ENCODE results near the gene AQP2. TPM values are rescaled to one million over a fixed set of nuclear protein-coding genes. Genes with fewer than 3 reads are reported as not detected.

Gene AQP2
- total and polyA plus RNA-seq, 2 of the 4 experiments (the other 2 are of a cell fraction): not detected

DNA sequence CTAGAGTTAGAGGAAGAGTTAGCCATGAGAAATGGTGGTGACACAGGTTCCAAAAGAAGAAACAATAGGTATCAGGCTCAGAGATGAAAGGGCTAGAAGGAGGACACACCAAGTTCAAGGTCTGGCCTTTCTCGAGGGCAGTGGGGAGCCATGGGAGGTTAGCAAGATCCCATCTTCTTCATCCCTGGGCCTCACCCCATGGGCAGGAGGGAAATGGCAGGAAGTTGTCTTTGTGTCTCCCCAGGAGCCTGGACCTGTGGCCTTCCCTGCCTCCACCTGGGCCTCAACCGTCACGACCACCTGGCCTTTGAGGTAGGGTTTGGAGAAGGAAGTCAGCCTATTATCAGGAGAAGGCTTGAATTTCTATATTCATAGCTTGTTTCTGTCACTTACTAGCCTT, 5.8 kb upstream of the AQP2 start:
- in situ Hi-C loops (cut with MboI; ENCODE audit: low sequenced_read_pairs) (no loop called here), intact Hi-C loops (cut with micrococcal nuclease) (loop anchor here (1.0 to 2.0 kb wide), 2 partner anchors 75 to 168 kb away; no protein-coding TSS in a partner anchor), dilution Hi-C loops (cut with HindIII; ENCODE audit: low sequenced_read_pairs, unreplicated experiment) (no loop called here)
- no peaks in the 10 kb centered on the region for H4K20me1 ChIP-seq (ENCODE audit: insufficient read depth, low read length)
- H3K79me1 ChIP-seq (ENCODE audit: low read depth in 1 of 2, low read length in 2 of 2): no peaks in the 10 kb centered on the region
- no peak overlapping the region for H3K14ac ChIP-seq (replicated peaks; ENCODE audit: low read depth, low read length)
- H2BK120ac ChIP-seq (ENCODE audit: low read depth, low read length): no peak overlapping the region; the same call in 1 of the 2 replicates
- DNase-seq: no peak
- H3K4ac ChIP-seq (ENCODE audit: low read depth, low read length): peak overlapping the region; percentile 12; the same call in 1 of the 2 replicates
- CTCF ChIA-PET: interaction anchor here (1.4 to 1.6 kb wide), 2 partner anchors 17 to 78 kb away, joined by 7 to 10 read pairs; no protein-coding TSS in a partner anchor
- H3K4me3 ChIP-seq (ENCODE audit: insufficient read depth, low read depth, low read length): no peak overlapping the region
- no peaks in the 10 kb centered on the region for H3K9me3 ChIP-seq (ENCODE audit: control insufficient read depth, insufficient read depth, low read length)
- H3K18ac ChIP-seq (ENCODE audit: low read depth, low read length): no peak overlapping the region
- H3K23ac ChIP-seq (ENCODE audit: low read depth, low read length): no peak overlapping the region
- no peak overlapping the region for H3K4me2 ChIP-seq (ENCODE audit: low read depth, low read length)
- no peak overlapping the region for H3K27ac ChIP-seq (ENCODE audit: insufficient read depth, low read length)
- H3K36me3 ChIP-seq (ENCODE audit: control insufficient read depth, insufficient read depth, low read length): no peaks in the 10 kb centered on the region
- H3K27me3 ChIP-seq (ENCODE audit: control insufficient read depth, insufficient read depth, low read length): peaks cover 9% of the 10 kb centered on the region; the same call in 1 of the 2 replicates
- no peak for TF ChIP-seq MAFK (IDR thresholded peaks at IDR 0.05; ENCODE audit: low read depth, low read length)
- TF ChIP-seq ELK1 (IDR thresholded peaks at IDR 0.05; ENCODE audit: borderline replicate concordance, low read depth, low read length): no peak
- no peak for TF ChIP-seq RCOR1 (IDR thresholded peaks at IDR 0.05; ENCODE audit: insufficient replicate concordance, low read length)
- TF ChIP-seq SMC3 (IDR thresholded peaks at IDR 0.05; ENCODE audit: low read depth, low read length): no peak
- TF ChIP-seq CTCF (conservative IDR thresholded peaks at IDR 0.05; ENCODE audit: low read depth, low read length): no peak
- TF ChIP-seq FOS (IDR thresholded peaks at IDR 0.05; ENCODE audit: low read depth, low read length): no peak
- no peak for TF ChIP-seq MXI1 (IDR thresholded peaks at IDR 0.05; ENCODE audit: borderline replicate concordance, low read depth, low read length)
- TF ChIP-seq, protein P1, sequence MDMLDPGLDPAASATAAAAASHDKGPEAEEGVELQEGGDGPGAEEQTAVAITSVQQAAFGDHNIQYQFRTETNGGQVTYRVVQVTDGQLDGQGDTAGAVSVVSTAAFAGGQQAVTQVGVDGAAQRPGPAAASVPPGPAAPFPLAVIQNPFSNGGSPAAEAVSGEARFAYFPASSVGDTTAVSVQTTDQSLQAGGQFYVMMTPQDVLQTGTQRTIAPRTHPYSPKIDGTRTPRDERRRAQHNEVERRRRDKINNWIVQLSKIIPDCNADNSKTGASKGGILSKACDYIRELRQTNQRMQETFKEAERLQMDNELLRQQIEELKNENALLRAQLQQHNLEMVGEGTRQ (IDR thresholded peaks at IDR 0.05; ENCODE audit: low read depth, low read length): no peak
- TF ChIP-seq MAZ (IDR thresholded peaks at IDR 0.05; ENCODE audit: borderline replicate concordance, low read depth, low read length): no peak
- TF ChIP-seq CHD1 (IDR thresholded peaks at IDR 0.05; ENCODE audit: low read depth, low read length): no peak
- TF ChIP-seq RAD21 (IDR thresholded peaks at IDR 0.05; ENCODE audit: low read length): no peak
- TF ChIP-seq BHLHE40 (IDR thresholded peaks at IDR 0.05; ENCODE audit: low read depth, low read length): no peak
- TF ChIP-seq CEBPB (IDR thresholded peaks at IDR 0.05; ENCODE audit: low read depth, low read length): no peak
- no peak for TF ChIP-seq RFX5 (IDR thresholded peaks at IDR 0.05; ENCODE audit: low read depth, low read length)
- TF ChIP-seq NFE2L2 (IDR thresholded peaks at IDR 0.05; ENCODE audit: low read depth, low read length): no peak
- no peak for TF ChIP-seq POLR2A (IDR thresholded peaks at IDR 0.05; ENCODE audit: low read depth, low read length)
- H3K9ac ChIP-seq (ENCODE audit: low read depth, low read length): no peak overlapping the region
- no CpG with 5 or more reads among the region's 3 CpGs for WGBS, 2 experiments (ENCODE audit: extremely low coverage in 2 of 2, insufficient read length in 1 of 2)
- peak overlapping the region; percentile 10 for H2AFZ ChIP-seq (replicated peaks; ENCODE audit: low read length, poor library complexity)
- no TSS peak for BruUV-seq (replicated peaks)
- no peak overlapping the region for H2BK5ac ChIP-seq (ENCODE audit: low read depth, low read length, poor library complexity, severe bottlenecking)
- peak overlapping the region in 1 of 2 experiments; percentile 23; a peak in 1 of 4 replicates for H4K8ac ChIP-seq (ENCODE audit: low read depth in 2 of 2, low read length in 2 of 2)
- no peak overlapping the region for H2AK9ac ChIP-seq (replicated peaks; ENCODE audit: low read depth, low read length, poor library complexity)
- H3K9me1 ChIP-seq (ENCODE audit: insufficient read depth, low read length): 0 out of 2 replicates have a peak, but pooled peaks cover 3% of the 10 kb centered on the region
- no peak overlapping the region for H3K56ac ChIP-seq (ENCODE audit: extremely low read depth, insufficient read depth, low read length)
- no peaks in the 10 kb centered on the region; the same call in 1 of the 2 replicates for H3K4me1 ChIP-seq (ENCODE audit: control insufficient read depth, insufficient read depth, low read length)
- POLR2A ChIA-PET (ENCODE audit: unreplicated experiment): no interaction called here
- H4K91ac ChIP-seq (ENCODE audit: insufficient read depth, low read depth, low read length): no peak overlapping the region
- 0 out of 2 replicates have a peak overlapping the region, but pooled peaks have one; percentile 14 for H2AK5ac ChIP-seq (ENCODE audit: low read depth, low read length)
- H4K5ac ChIP-seq (ENCODE audit: low read depth, low read length): no peak overlapping the region
- peak overlapping the region; percentile 41; the same call in 1 of the 2 replicates for H2BK20ac ChIP-seq (ENCODE audit: low read depth, low read length)
- H2BK15ac ChIP-seq (ENCODE audit: low read depth, low read length): no peak overlapping the region
- no peak for ATAC-seq (ENCODE audit: low read depth)

Measured in IMR-90 (cell line).